ENCODE data around the gene PANK4.

The PANK4 gene

GRCh38 chr1:2494323-2494693, 32.1 kb downstream of the PANK4 start:
- no peak for DNase-seq

GRCh38 chr1:2493691-2494322, 32.6 kb downstream of the PANK4 start:
- no peak for DNase-seq

GRCh38 chr1:2493218-2493617, 33.2 kb downstream of the PANK4 start:
- no peak for DNase-seq

GRCh38 chr1:2492091-2492490, 34.3 kb downstream of the PANK4 start:
- no peak for DNase-seq

- DNase-seq = no peak
These were observed 36.8 kb downstream of the PANK4 start for GRCh38 chr1:2489615-2490014.

- no peak for DNase-seq
These were observed 37.7 kb downstream of the PANK4 start for GRCh38 chr1:2488688-2489087.

- no peak for DNase-seq
These were observed 39.8 kb downstream of the PANK4 start for GRCh38 chr1:2486558-2486957.

- DNase-seq = no peak
These were observed 40.4 kb downstream of the PANK4 start for GRCh38 chr1:2486041-2486440.

GRCh38 chr1:2483970-2484369, 42.4 kb downstream of the PANK4 start:
- DNase-seq = no peak

GRCh38 chr1:2483026-2483425, 43.4 kb downstream of the PANK4 start:
- DNase-seq = no peak

- no peak for DNase-seq
These were observed 43.8 kb downstream of the PANK4 start for GRCh38 chr1:2482588-2482987.

- DNase-seq = no peak
These were observed 44.5 kb downstream of the PANK4 start for GRCh38 chr1:2481885-2482284.

GRCh38 chr1:2480986-2481364, 45.4 kb downstream of the PANK4 start:
- no peak for DNase-seq

GRCh38 chr1:2480236-2480985, 46.0 kb downstream of the PANK4 start:
- DNase-seq = no peak

GRCh38 chr1:2479618-2480017, 46.8 kb downstream of the PANK4 start:
- no peak for DNase-seq

GRCh38 chr1:2479186-2479585, 47.2 kb downstream of the PANK4 start:
- DNase-seq = no peak

GRCh38 chr1:2477791-2478499, 48.5 kb downstream of the PANK4 start:
- no peak for DNase-seq

GRCh38 chr1:2477309-2477708, 49.1 kb downstream of the PANK4 start:
- DNase-seq = no peak

GRCh38 chr1:2476061-2476999, 50.1 kb downstream of the PANK4 start, which contains the start of gene PLCH2:
TSS of gene PLCH2 (plus strand) at chr1:2476289. CDS start at chr1:2476589, 300 bp downstream.
- no peak for DNase-seq

GRCh38 chr1:2475571-2475970, 50.8 kb downstream of the PANK4 start:
- DNase-seq = no peak

- DNase-seq = no peak
These were observed 51.4 kb downstream of the PANK4 start for GRCh38 chr1:2474933-2475371.

GRCh38 chr1:2474104-2474844, 52.1 kb downstream of the PANK4 start:
- DNase-seq = no peak
